A673 (cell line): Measurements from ENCODE around the gene SMAP2. TPM values are rescaled to one million over a fixed set of nuclear protein-coding genes. Genes with fewer than 3 reads are reported as not detected.

Experiments used
- BruUV-seq: library from RNA; stranded (reverse); fragments of 400-500 nt; replicated peaks from 2 replicates; lab custom pipeline; 2021; lab: Mats Ljungman, UMichigan
- CTCF ChIA-PET: fragments of 300-600 bp; sonication (Branson Sonifier 250); formaldehyde crosslinking; loops from one replicate; lab custom pipeline; 2022; ENCODE audit warnings: antibody characterized with exemption; lab: Charles Lee
- POLR2A ChIA-PET: fragments of 300-600 bp; sonication (Branson Sonifier 250); formaldehyde crosslinking; loops from one replicate; lab custom pipeline; 2022; ENCODE audit warnings: antibody characterized with exemption; ENCODE audit not compliant: low non-redundant PET; lab: Charles Lee
- DNase-seq: peaks from one replicate; pipeline ENCODE4 v3.0.0-alpha.2; 2015; ENCODE audit warnings: low spot score
- H3K27ac ChIP-seq: fragments of 200-600 bp; sonication (generic); 2 replicates; pipeline ENCODE4 v1.5.1; 2016; ENCODE audit warnings: mixed run types, low read depth, mild to moderate bottlenecking, mixed read lengths, antibody characterized with exemption, low read length; ENCODE audit not compliant: poor library complexity, severe bottlenecking
- H3K27me3 ChIP-seq: fragments of 200-600 bp; sonication (generic); replicated peaks from 2 replicates; pipeline ENCODE4 v1.6.1; 2017; ENCODE audit warnings: mixed run types, low read depth, mild to moderate bottlenecking, mixed read lengths, antibody characterized with exemption, low read length; ENCODE audit not compliant: insufficient read depth, poor library complexity
- H3K36me3 ChIP-seq: fragments of 200-600 bp; sonication (generic); 2 replicates; pipeline ENCODE4 v1.6.1; 2016; ENCODE audit warnings: mixed run types, mild to moderate bottlenecking, mixed read lengths, antibody characterized with exemption, low read length; ENCODE audit not compliant: insufficient read depth, poor library complexity, severe bottlenecking
- H3K4me1 ChIP-seq: fragments of 200-600 bp; sonication (generic); 2 replicates; pipeline ENCODE4 v1.6.1; 2017; ENCODE audit warnings: mixed run types, mild to moderate bottlenecking, mixed read lengths, antibody characterized with exemption, low read length; ENCODE audit not compliant: insufficient read depth, poor library complexity, severe bottlenecking
- H3K4me3 ChIP-seq: fragments of 200-600 bp; sonication (generic); 2 replicates; pipeline ENCODE4 v1.5.1; 2016; ENCODE audit warnings: low read depth, mixed run types, mild to moderate bottlenecking, mixed read lengths, low read length; ENCODE audit not compliant: poor library complexity, severe bottlenecking
- H3K9me3 ChIP-seq: fragments of 200-600 bp; sonication (generic); 2 replicates; pipeline ENCODE4 v1.6.1; 2016; ENCODE audit warnings: mixed run types, low read depth, mild to moderate bottlenecking, mixed read lengths, antibody characterized with exemption, low read length; ENCODE audit not compliant: poor library complexity, severe bottlenecking
- CTCF ChIP-seq: fragments of 300-800, 200-600 bp; sonication (generic); conservative IDR thresholded peaks from 2 replicates; pipeline ENCODE4 v1.5.1; 2017; ENCODE audit warnings: low read depth, mild to moderate bottlenecking, antibody characterized with exemption, low read length, moderate library complexity, mixed read lengths
- EZH2 ChIP-seq: fragments of 200-600 bp; sonication (generic); IDR thresholded peaks from 2 replicates; pipeline ENCODE4 v1.6.1; 2017; ENCODE audit warnings: borderline replicate concordance, low read depth, mild to moderate bottlenecking, mixed read lengths, antibody characterized with exemption, low read length; ENCODE audit not compliant: poor library complexity, severe bottlenecking
- intact Hi-C: fragments of 100-400 bp; cut with micrococcal nuclease; formaldehyde crosslinking; loops from one replicate; pipeline ENCODE4 v1.10.0; 2022; ENCODE audit not compliant: unreplicated experiment
- total RNA-seq: library from RNA; stranded (reverse); gene quantifications from 2 replicates; pipeline ENCODE4 v1.2.3, GENCODE V29; 2021

SMAP2 gene
- total RNA-seq, 1 experiment from 2014 or later = 58.5 TPM

- CTCF ChIA-PET = interaction anchor here (0.6 kb wide), 1 partner anchor 143 kb away, joined by 3 read pairs; no protein-coding TSS in a partner anchor
- BruUV-seq = no TSS peak
Observed at GRCh38 chr1:40389322-40389803, 15.8 kb downstream of the SMAP2 start.

GRCh38 chr1:40389871-40390560 lies 16.5 kb downstream of the SMAP2 start:
- Histone ChIP-seq H3K27me3 (no peaks in the 10 kb centered on the region), H3K9me3 (no peaks in the 10 kb centered on the region)
- no TSS peak for BruUV-seq

More at GRCh38 chr1:40389322-40389803, 15.8 kb downstream of the SMAP2 start:
- Histone ChIP-seq H3K36me3 (no peaks in the 10 kb centered on the region), H3K9me3 (no peaks in the 10 kb centered on the region), H3K4me3 (no peak overlapping the region), H3K27me3 (no peaks in the 10 kb centered on the region), H3K27ac (no peak overlapping the region), H3K4me1 (peaks cover 53% of the 10 kb centered on the region)
- POLR2A ChIA-PET = no interaction called here
- no peak for DNase-seq
- TF ChIP-seq EZH2 = no peak
- no peak for TF ChIP-seq CTCF
- intact Hi-C loops = no loop called here

GRCh38 chr1:40390857-40391256 lies 17.3 kb downstream of the SMAP2 start:
- no peak overlapping the region for H3K27ac ChIP-seq
- ChIA-PET CTCF (no interaction called here), POLR2A (no interaction called here)
- TF ChIP-seq EZH2 (no peak), CTCF (no peak)
- H3K4me3 ChIP-seq = no peak overlapping the region
- DNase-seq = no peak
- no TSS peak for BruUV-seq
- peaks cover 38% of the 10 kb centered on the region for H3K4me1 ChIP-seq
- peaks cover 2% of the 10 kb centered on the region for H3K9me3 ChIP-seq
- no peaks in the 10 kb centered on the region for H3K27me3 ChIP-seq
- intact Hi-C loops = no loop called here
- no peaks in the 10 kb centered on the region for H3K36me3 ChIP-seq

More at GRCh38 chr1:40389871-40390560, 16.5 kb downstream of the SMAP2 start:
- Histone ChIP-seq H3K27ac (no peak overlapping the region), H3K4me3 (no peak overlapping the region), H3K4me1 (peaks cover 47% of the 10 kb centered on the region), H3K36me3 (no peaks in the 10 kb centered on the region)
- intact Hi-C loops = no loop called here
- TF ChIP-seq EZH2 (no peak), CTCF (no peak)
- DNase-seq = no peak
- ChIA-PET CTCF (interaction anchor here (0.6 kb wide), 1 partner anchor 142 kb away, joined by 3 read pairs; no protein-coding TSS in a partner anchor), POLR2A (no interaction called here)
